GM12873 (cell line): ENCODE results near the gene COPS4.

ENCODE experiments used
- TF ChIP-seq, protein P1 (sequence below): IDR thresholded peaks from 2 replicates; pipeline ENCODE4 v1.5.1; 2012; ENCODE audit warnings: low read depth, mild to moderate bottlenecking, moderate library complexity, low read length, control low read depth; ENCODE audit not compliant: insufficient read depth; ENCODE audit errors: missing control alignments

The COPS4 gene

GRCh38 chr4:83071116-83071515 is 36.1 kb downstream of the COPS4 start:
- TF ChIP-seq, protein P1, sequence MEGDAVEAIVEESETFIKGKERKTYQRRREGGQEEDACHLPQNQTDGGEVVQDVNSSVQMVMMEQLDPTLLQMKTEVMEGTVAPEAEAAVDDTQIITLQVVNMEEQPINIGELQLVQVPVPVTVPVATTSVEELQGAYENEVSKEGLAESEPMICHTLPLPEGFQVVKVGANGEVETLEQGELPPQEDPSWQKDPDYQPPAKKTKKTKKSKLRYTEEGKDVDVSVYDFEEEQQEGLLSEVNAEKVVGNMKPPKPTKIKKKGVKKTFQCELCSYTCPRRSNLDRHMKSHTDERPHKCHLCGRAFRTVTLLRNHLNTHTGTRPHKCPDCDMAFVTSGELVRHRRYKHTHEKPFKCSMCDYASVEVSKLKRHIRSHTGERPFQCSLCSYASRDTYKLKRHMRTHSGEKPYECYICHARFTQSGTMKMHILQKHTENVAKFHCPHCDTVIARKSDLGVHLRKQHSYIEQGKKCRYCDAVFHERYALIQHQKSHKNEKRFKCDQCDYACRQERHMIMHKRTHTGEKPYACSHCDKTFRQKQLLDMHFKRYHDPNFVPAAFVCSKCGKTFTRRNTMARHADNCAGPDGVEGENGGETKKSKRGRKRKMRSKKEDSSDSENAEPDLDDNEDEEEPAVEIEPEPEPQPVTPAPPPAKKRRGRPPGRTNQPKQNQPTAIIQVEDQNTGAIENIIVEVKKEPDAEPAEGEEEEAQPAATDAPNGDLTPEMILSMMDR: no peak

DNA sequence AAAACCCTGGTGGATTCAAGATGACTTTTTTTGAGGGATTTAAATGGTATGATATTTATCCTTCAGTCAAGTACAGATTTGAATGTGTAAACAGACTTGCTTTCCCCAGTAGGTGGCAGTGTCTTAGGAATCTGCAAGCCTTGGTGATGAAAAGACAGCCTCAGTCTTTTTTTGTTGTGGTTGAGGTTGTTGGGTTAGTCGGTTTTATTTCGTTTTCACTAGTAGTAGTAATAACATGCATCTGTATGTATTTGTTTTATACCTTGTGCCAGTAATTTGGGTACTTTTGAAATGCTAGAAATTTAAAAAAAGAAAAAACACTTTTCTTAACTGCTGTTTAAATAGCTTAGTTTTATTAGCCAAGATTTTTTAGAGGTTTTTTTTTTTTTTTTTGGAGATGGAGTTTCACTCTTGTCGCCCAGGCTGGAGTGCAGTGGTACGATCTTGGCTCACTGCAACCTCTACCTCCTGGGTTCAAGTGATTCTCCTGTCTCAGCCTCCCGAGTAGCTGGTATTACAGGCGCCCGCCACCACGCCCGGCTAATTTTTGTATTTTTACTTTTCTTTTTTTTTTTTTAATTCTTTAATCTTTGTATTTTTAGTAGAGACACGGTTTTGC is 39.2 kb downstream of the COPS4 start:
- TF ChIP-seq, protein P1: peak; percentile 71

- TF ChIP-seq, protein P1: no peak
These were observed 40.5 kb downstream of the COPS4 start for GRCh38 chr4:83075311-83076095.

- TF ChIP-seq, protein P1: no peak
These were observed 45.6 kb downstream of the COPS4 start for GRCh38 chr4:83080561-83080960.

GRCh38 chr4:83082777-83083176 is 47.8 kb downstream of the COPS4 start:
- TF ChIP-seq, protein P1: no peak

GRCh38 chr4:83083925-83084475 is 49.0 kb downstream of the COPS4 start:
- TF ChIP-seq, protein P1: peak; percentile 31

GRCh38 chr4:83089410-83090157 is 54.6 kb downstream of the COPS4 start:
- TF ChIP-seq, protein P1: no peak
